KMS-11 (cell line): Measurements from ENCODE around the gene CPOX.
A peak's percentile ranks its signal among the peaks of the same experiment; 100 is the strongest.

Experiments
- H2AFZ ChIP-seq: fragments of 200-600 bp; sonication (generic); 2 replicates; pipeline ENCODE4 v1.6.1; 2016; ENCODE audit warnings: antibody characterized with exemption, mixed run types, low read depth
- H3K27ac ChIP-seq: fragments of 200-600 bp; sonication (generic); 2 replicates; pipeline ENCODE4 v1.6.1; 2016; ENCODE audit warnings: mild to moderate bottlenecking, mixed run types
- H3K27me3 ChIP-seq: fragments of 200-600 bp; sonication (generic); 2 replicates; pipeline ENCODE4 v1.6.1; 2017; ENCODE audit warnings: mild to moderate bottlenecking, low read depth, mixed run types, moderate library complexity; ENCODE audit not compliant: insufficient read depth
- H3K36me3 ChIP-seq: fragments of 200-600 bp; sonication (generic); 2 replicates; pipeline ENCODE4 v1.6.1; 2017; ENCODE audit warnings: mild to moderate bottlenecking, mixed run types; ENCODE audit not compliant: insufficient read depth
- H3K4me1 ChIP-seq: fragments of 200-600 bp; sonication (generic); 2 replicates; pipeline ENCODE4 v1.6.1; 2016; ENCODE audit warnings: mild to moderate bottlenecking, low read depth, mixed run types; ENCODE audit not compliant: poor library complexity, severe bottlenecking
- H3K4me2 ChIP-seq: fragments of 200-600 bp; sonication (generic); 2 replicates; pipeline ENCODE4 v1.7.0; 2016; ENCODE audit warnings: mild to moderate bottlenecking, mixed run types
- H3K4me3 ChIP-seq: fragments of 200-600 bp; sonication (generic); IDR thresholded peaks from 2 replicates; pipeline ENCODE4 v1.6.1; 2017; ENCODE audit warnings: low read depth, low read length, mixed read lengths; ENCODE audit not compliant: insufficient read depth
- H3K79me2 ChIP-seq: fragments of 200-600 bp; sonication (generic); 2 replicates; pipeline ENCODE4 v1.6.1; 2016; ENCODE audit warnings: low read depth, mixed run types; ENCODE audit not compliant: insufficient read depth
- H3K9ac ChIP-seq: fragments of 200-600 bp; sonication (generic); 2 replicates; pipeline ENCODE4 v1.6.1; 2016; ENCODE audit warnings: mild to moderate bottlenecking, mixed run types
- H4K20me1 ChIP-seq: fragments of 200-600 bp; sonication (generic); 2 replicates; pipeline ENCODE4 v1.6.1; 2016; ENCODE audit warnings: mild to moderate bottlenecking, mixed run types; ENCODE audit not compliant: insufficient read depth
- CTCF ChIP-seq: fragments of 200-600 bp; sonication (generic); conservative IDR thresholded peaks from 2 replicates; pipeline ENCODE4 v1.6.1; 2017; ENCODE audit warnings: low read depth, mild to moderate bottlenecking, antibody characterized with exemption, low read length, moderate library complexity, mixed read lengths

The CPOX gene

GRCh38 chr3:98598492-98598891 lies 5.1 kb upstream of the CPOX start:
- Histone ChIP-seq H3K9ac (no peak overlapping the region), H3K36me3 (no peaks in the 10 kb centered on the region), H3K4me1 (peaks cover 5% of the 10 kb centered on the region), H3K27ac (no peak overlapping the region), H3K4me2 (no peak overlapping the region), H4K20me1 (no peaks in the 10 kb centered on the region), H3K79me2 (no peaks in the 10 kb centered on the region), H3K4me3 (no peak overlapping the region), H3K27me3 (no peaks in the 10 kb centered on the region), H2AFZ (no peak overlapping the region)
- no peak for TF ChIP-seq CTCF

GRCh38 chr3:98596541-98597500 lies 3.4 kb upstream of the CPOX start:
- H3K27me3 ChIP-seq, result no peaks in the 10 kb centered on the region
- peaks cover 11% of the 10 kb centered on the region for H3K79me2 ChIP-seq
- H2AFZ ChIP-seq, result no peak overlapping the region
- no peak overlapping the region for H3K4me2 ChIP-seq
- H3K4me3 ChIP-seq, result no peak overlapping the region
- H3K4me1 ChIP-seq, result peaks cover 9% of the 10 kb centered on the region
- H3K36me3 ChIP-seq, result no peaks in the 10 kb centered on the region
- H4K20me1 ChIP-seq, result no peaks in the 10 kb centered on the region
- no peak overlapping the region for H3K9ac ChIP-seq
- peak; percentile 80 for TF ChIP-seq CTCF
- no peak overlapping the region for H3K27ac ChIP-seq

- Histone ChIP-seq H3K27me3 (no peaks in the 10 kb centered on the region), H4K20me1 (no peaks in the 10 kb centered on the region), H3K9ac (no peak overlapping the region), H3K4me3 (no peak overlapping the region), H3K36me3 (no peaks in the 10 kb centered on the region), H3K4me2 (no peak overlapping the region), H3K4me1 (peaks cover 16% of the 10 kb centered on the region), H3K27ac (no peak overlapping the region), H2AFZ (no peak overlapping the region), H3K79me2 (peaks cover 18% of the 10 kb centered on the region)
- TF ChIP-seq CTCF, result no peak
Observed at GRCh38 chr3:98596087-98596486, 2.7 kb upstream of the CPOX start.

GRCh38 chr3:98594628-98595324 lies 1.4 kb upstream of the CPOX start:
- H2AFZ ChIP-seq, result no peak overlapping the region
- no peaks in the 10 kb centered on the region for H4K20me1 ChIP-seq
- H3K4me1 ChIP-seq, result peaks cover 21% of the 10 kb centered on the region
- no peak for TF ChIP-seq CTCF
- H3K27ac ChIP-seq, result no peak overlapping the region
- H3K4me2 ChIP-seq, result peak overlapping the region; percentile 21; the same call in 1 of the 2 replicates
- peaks cover 25% of the 10 kb centered on the region for H3K79me2 ChIP-seq
- H3K4me3 ChIP-seq, result no peak overlapping the region
- no peak overlapping the region for H3K9ac ChIP-seq
- no peaks in the 10 kb centered on the region for H3K36me3 ChIP-seq
- no peaks in the 10 kb centered on the region for H3K27me3 ChIP-seq
